Mesodermal cell (in vitro differentiated cells): ENCODE measurements around the gene ARHGAP12.

ENCODE experiments used
- H3K27ac ChIP-seq: 2 replicates; pipeline ENCODE4 v1.7.0; 2013; ENCODE audit warnings: mild to moderate bottlenecking, low read depth, low read length, moderate library complexity; ENCODE audit not compliant: severe bottlenecking
- H3K36me3 ChIP-seq: 2 replicates; pipeline ENCODE4 v1.7.1; 2013; ENCODE audit warnings: mild to moderate bottlenecking, low read length, moderate library complexity; ENCODE audit not compliant: control insufficient read depth, insufficient read depth
- H3K4me1 ChIP-seq: one replicate; pipeline ENCODE4 v1.7.1; 2013; ENCODE audit warnings: mild to moderate bottlenecking, low read length; ENCODE audit not compliant: insufficient read depth, control insufficient read depth, poor library complexity, severe bottlenecking
- H3K4me3 ChIP-seq: 2 replicates; pipeline ENCODE4 v1.7.0; 2013; ENCODE audit warnings: low read length, control low read depth, mild to moderate bottlenecking; ENCODE audit not compliant: insufficient read depth, poor library complexity, severe bottlenecking; ENCODE audit errors: extremely low read depth
- H3K9me3 ChIP-seq: 2 replicates; pipeline ENCODE4 v1.7.1; 2013; ENCODE audit warnings: mild to moderate bottlenecking, low read length, moderate library complexity; ENCODE audit not compliant: control insufficient read depth
- WGBS, 2 experiments: methylation state at CpG; one replicate each; pipeline ENCODE4 v1.1.5; 2013; ENCODE audit warnings: missing lambda C conversion rate in 2 of 2; ENCODE audit not compliant: insufficient coverage in 2 of 2; 5-methylcytosine and 5-hydroxymethylcytosine counted together

The ARHGAP12 gene

DNA sequence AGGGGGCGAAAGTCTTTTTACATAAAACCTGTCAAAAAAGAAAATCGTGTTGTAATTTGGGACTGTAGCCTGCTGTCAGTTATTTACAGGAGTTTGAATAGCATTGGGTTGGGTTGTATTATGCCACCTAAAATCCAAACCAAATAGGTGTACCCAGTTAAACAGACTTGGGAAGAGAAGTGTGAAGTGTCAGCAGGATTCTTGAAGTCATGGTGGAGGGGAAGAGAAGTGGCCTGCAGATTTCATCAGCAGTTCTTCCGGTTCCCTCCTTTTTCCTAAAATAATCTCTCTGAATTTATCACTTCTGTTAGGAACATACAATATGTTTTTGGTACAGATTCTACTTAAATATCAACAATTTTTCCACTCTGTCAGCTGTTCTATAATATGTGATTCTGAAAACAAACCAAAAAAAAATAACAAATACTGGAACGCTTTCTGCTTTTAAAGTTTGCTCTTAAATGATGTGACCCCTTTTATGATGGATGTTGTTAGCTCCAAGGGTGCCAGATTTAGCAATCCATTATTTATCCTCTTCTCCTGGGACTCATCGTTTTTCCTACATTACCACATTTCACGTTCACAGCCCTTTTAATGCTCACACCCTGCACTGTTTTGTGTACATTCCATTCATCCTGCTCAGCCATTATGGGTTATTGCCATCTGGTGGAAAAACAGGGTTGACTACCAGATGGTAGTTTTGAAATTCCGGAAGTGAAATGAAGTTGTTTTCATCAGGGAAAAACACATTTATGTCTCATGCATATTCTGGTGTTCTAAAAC, 18.7 kb upstream of the ARHGAP12 start:
- WGBS, 2 experiments: 89 to 93% methylated on average over 3 of the region's 7 CpGs
- Histone ChIP-seq H3K27ac (peak overlapping the region; percentile 19), H3K4me3 (no peak overlapping the region)

DNA sequence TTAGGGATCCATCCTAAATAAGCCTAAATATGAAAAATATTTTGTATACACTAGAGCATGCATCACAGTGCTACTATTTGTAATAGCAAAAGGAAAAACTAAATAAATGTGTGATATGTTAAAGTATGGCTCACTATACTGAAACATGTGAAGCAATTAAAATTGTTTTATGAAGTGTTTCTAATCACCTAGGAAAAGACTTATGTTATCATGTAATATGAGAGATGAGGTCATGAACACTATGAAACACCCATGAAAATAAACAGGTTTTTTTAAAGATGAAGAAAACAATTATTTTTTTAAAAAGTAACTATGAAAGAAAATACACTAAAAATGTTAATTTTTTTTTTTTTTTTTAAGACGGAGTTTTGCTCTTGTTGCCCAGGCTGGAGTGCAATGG, 16.8 kb upstream of the ARHGAP12 start:
- WGBS, 2 experiments: no CpG with 5 or more reads among the region's 1 CpG
- H3K4me1 ChIP-seq: peaks cover 23% of the 10 kb centered on the region
- H3K4me3 ChIP-seq: no peak overlapping the region
- peaks cover 4% of the 10 kb centered on the region for H3K36me3 ChIP-seq
- no peaks in the 10 kb centered on the region for H3K9me3 ChIP-seq
- peak overlapping the region; percentile 90 for H3K27ac ChIP-seq

More for the DNA sequence above, 18.7 kb upstream of the ARHGAP12 start:
- Histone ChIP-seq H3K9me3 (no peaks in the 10 kb centered on the region), H3K4me1 (peaks cover 15% of the 10 kb centered on the region), H3K36me3 (peaks cover 4% of the 10 kb centered on the region)

DNA sequence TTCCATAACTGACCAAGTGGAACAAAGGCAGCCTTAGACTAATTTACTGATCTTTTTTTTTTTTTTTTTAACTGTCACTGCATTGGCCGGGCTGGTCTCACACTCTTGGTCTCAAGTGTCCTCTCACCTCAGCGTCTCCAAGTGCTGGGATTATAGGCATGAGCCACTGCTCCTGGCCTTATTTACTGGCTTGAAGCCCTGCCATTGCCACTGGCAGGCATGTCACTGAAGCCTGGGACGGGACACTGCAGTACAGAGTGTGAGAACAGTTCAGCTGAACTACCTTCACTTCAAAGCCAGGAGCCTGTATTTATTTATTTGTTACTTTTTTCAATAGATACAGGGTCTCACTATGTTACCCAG, 15.4 kb upstream of the ARHGAP12 start:
- Histone ChIP-seq H3K9me3 (no peaks in the 10 kb centered on the region), H3K27ac (peak overlapping the region; percentile 90), H3K4me3 (no peak overlapping the region), H3K4me1 (peaks cover 35% of the 10 kb centered on the region), H3K36me3 (no peaks in the 10 kb centered on the region)
- 100% methylated on average over 1 to 2 of the region's 3 CpGs for WGBS, 2 experiments

DNA sequence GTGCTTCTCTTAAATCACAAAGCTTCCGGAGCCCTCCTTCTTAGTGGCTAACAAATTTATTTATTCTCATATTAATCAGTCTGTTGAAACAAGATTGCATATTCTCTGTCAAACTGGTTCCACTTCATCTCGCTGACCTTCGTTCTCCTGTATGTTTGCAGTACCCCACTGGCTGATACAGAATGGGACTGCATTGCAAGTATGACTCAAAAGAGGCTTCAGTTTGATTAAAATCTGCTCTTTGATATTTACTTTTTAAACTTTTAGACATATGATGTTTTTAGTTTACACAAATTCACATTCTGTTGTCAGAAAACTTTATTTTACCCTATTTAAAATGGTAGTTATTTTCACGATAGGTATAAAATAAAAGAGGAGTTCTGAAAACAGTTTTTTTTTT, 14.3 kb upstream of the ARHGAP12 start:
- WGBS, 2 experiments: 100% methylated on average over 2 of the region's 4 CpGs; no CpG with 5 or more reads in 1 of the 2 experiments
- H3K36me3 ChIP-seq: no peaks in the 10 kb centered on the region
- no peak overlapping the region for H3K4me3 ChIP-seq
- peaks cover 35% of the 10 kb centered on the region for H3K4me1 ChIP-seq
- no peak overlapping the region for H3K27ac ChIP-seq
- H3K9me3 ChIP-seq: no peaks in the 10 kb centered on the region

DNA sequence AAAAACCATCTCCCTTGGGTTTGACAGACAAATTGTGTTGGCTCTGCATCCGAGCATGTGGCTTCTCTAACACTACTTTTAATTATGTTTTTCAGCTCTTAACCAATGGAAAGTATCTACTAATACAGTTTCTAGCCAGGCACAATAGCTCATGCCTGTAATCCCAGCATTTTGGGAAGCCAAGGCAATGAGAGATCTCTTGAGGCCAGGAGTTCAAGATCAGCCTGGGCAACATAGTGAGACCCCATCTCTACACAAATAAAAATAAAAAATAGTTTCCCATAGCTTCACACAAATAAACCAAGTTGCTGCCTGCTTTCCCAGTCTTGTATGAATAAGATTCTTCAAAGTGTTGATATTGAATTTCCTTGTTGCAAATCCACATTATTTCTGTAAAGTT, 13.8 kb upstream of the ARHGAP12 start:
- no peaks in the 10 kb centered on the region for H3K36me3 ChIP-seq

DNA sequence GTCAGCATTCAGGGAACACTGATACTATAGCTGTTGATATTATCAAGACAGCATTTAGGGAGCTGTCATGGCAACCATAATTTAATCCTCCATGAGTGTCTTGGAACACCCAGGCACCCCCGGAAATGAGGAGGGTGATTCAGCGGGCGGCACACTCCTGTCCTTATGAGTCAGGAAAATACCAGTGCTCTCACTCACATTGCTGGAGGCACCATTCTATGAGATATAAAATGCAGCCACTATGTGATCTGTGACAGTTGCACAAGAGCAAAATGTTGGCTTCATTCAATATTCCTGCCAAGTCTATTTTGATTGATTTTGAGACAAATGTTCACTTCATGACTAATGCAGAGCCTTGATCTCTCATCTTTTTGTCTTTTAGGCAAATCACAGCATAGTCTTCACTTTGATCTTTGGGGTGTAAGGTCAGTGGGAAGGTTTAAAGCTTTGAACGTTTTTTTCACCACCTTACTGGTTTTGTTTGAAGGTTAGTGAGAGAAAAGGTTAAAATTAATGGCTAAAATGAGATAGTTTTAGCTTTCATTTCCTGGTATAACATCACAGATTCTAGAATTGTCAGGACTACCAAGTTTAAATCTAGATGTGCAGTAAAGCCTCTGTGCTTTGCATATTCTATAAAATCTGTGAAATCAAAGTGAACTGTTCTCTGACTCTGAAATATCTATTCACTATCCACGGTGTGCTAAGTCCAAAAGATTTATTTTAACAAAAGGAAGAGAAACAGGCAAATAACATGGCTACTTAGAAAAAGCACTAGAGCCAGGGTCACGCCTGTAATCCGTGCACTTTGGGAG, 12.4 kb upstream of the ARHGAP12 start:
- H3K4me3 ChIP-seq: no peak overlapping the region
- 54 to 73% methylated on average over 3 to 5 of the region's 7 CpGs for WGBS, 2 experiments
- no peaks in the 10 kb centered on the region for H3K36me3 ChIP-seq
- H3K9me3 ChIP-seq: no peaks in the 10 kb centered on the region
- peak overlapping the region; percentile 85 for H3K27ac ChIP-seq
- H3K4me1 ChIP-seq: peaks cover 29% of the 10 kb centered on the region

More for the DNA sequence above, 13.8 kb upstream of the ARHGAP12 start:
- Histone ChIP-seq H3K9me3 (no peaks in the 10 kb centered on the region), H3K4me3 (no peak overlapping the region), H3K4me1 (peaks cover 35% of the 10 kb centered on the region), H3K27ac (no peak overlapping the region)
- WGBS, 2 experiments: 86 to 100% methylated on average over 1 of the region's 1 CpG

DNA sequence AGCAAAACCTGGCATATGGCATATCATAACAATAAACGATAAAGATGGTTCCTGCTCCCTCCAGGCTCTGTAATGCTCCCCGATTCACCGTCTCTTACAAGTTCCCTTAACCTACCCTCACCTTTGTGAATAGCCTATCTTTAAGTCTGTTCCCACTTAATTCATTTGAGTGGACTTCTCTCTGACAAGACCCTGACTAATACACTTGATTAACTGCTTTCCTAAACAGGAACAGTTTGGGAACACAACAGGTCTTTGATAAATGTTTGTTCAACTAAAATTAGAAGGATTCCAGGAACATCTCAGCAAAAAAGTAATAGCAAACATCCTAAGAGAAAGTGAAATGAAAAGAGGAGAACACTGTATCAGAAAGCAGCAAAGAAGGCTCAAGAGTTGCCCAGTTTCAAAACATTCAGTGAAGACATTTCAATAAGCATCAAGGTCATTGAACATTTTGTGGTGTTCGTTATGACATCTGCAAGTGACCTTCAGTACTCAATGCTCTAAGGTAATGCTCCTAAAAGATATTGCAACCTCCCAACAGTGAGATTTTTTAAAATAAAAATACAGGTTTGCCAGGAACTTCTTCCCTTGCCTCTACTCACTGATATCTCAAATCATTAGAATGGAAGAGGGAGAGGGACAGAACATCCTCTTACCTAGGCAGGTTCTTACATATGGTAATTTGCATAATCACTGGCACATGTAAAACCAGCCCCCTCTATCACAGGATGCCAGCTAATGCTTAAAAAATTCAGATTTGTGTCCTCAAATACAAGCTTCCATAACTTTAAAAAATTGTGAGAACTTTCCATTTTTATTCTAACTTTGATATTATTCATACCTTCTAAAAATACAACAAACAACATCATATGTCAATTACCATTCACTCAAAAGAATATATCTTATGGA, 11.4 kb upstream of the ARHGAP12 start:
- WGBS, 2 experiments: 86 to 88% methylated on average over 4 of the region's 4 CpGs
- H3K27ac ChIP-seq: peak overlapping the region; percentile 85
- H3K4me1 ChIP-seq: peaks cover 28% of the 10 kb centered on the region
- no peaks in the 10 kb centered on the region for H3K36me3 ChIP-seq
- no peak overlapping the region for H3K4me3 ChIP-seq
- no peaks in the 10 kb centered on the region for H3K9me3 ChIP-seq

DNA sequence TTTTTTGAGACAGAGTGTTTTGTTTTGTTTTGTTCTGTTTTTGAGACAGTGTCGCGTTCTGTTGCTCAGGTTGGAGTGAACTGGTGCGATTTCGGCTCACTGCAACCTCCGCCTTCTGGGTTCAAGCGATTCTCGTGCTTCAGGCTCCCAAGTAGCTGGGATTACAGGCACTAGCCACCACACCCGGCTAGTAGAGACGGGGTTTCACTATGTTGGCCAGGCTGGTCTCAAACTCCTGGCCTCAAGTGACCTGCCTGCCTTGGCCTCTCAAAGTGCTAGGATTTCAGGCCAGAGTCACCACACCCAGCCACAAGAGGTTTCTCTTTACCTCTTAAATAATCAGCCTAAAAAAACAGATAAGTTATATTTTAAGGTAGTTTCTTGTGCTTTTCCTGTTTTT, 8.7 kb upstream of the ARHGAP12 start:
- 86 to 93% methylated on average over 5 to 9 of the region's 9 CpGs for WGBS, 2 experiments
- no peaks in the 10 kb centered on the region for H3K9me3 ChIP-seq
- no peak overlapping the region for H3K4me3 ChIP-seq
- H3K36me3 ChIP-seq: no peaks in the 10 kb centered on the region
- peaks cover 20% of the 10 kb centered on the region for H3K4me1 ChIP-seq
- H3K27ac ChIP-seq: no peak overlapping the region

DNA sequence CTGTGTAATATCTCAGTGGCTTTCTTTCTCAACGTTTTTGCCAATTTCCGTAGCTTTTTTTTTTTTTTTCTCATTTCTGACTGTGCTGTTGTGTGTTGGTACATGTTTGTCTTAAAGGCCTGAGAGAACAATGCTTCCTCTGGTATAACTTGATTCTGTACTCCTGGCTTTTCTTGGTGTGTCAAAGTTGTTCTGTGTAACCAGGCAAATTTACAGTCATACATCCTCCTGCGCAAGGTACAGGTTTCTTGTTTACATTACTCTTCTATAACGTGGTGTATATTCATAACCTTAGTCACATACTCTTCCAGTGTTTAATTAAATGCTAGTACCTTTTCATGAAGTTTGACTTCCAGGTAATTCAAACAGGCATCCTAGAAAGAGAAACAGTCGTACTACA, 8.3 kb upstream of the ARHGAP12 start:
- WGBS, 2 experiments: 90 to 92% methylated on average over 2 of the region's 5 CpGs
- Histone ChIP-seq H3K4me3 (no peak overlapping the region), H3K4me1 (peaks cover 20% of the 10 kb centered on the region), H3K36me3 (no peaks in the 10 kb centered on the region), H3K9me3 (no peaks in the 10 kb centered on the region), H3K27ac (no peak overlapping the region)

DNA sequence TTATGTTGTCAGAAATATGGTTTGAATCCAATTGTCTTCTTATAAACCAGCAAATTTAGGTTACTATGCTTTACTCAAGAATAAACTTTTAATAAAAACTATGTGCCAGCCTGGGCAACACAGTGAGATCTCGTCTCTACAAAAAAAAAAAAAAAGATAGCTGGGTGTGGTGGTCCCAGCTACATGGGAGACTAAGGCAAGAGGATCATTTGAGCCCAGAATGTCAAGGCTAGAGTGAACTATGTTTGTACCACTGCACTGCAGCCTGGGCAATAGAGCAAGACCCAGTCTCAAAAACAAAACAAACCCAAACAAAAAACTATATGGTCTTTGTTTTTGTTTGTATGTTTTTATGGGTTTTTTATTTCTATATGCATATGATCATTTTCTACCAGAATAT, 7.5 kb upstream of the ARHGAP12 start:
- Histone ChIP-seq H3K4me1 (peaks cover 15% of the 10 kb centered on the region), H3K9me3 (no peaks in the 10 kb centered on the region), H3K27ac (no peak overlapping the region), H3K4me3 (no peak overlapping the region), H3K36me3 (no peaks in the 10 kb centered on the region)
- WGBS, 2 experiments: no CpG with 5 or more reads among the region's 1 CpG
